Measurements from ENCODE around the gene ITGAV. TPM values are rescaled to one million over a fixed set of nuclear protein-coding genes. Genes with fewer than 3 reads are reported as not detected.

ITGAV gene
- total and polyA plus RNA-seq, 2 donors (not counting 3 experiments of a cell fraction or from before 2014, with no cell fraction given) = 61.8 to 131 TPM

GRCh38 chr2:186718903-186719302 is 129.0 kb downstream of the ITGAV start:
- ChIA-PET CTCF (interaction anchor here (0.6 kb wide), 1 partner anchor 47 kb away, joined by 4 read pairs; no protein-coding TSS in a partner anchor), POLR2A (no interaction called here)
- Histone ChIP-seq H3K4me2 (ENCODE audit: insufficient read depth, low read length) (no peak overlapping the region), H3K9me1 (replicated peaks; ENCODE audit: control insufficient read depth, extremely low read depth, insufficient read depth, low read length) (no peaks in the 10 kb centered on the region), H3K27ac (ENCODE audit: insufficient read depth, low read depth, low read length) (no peak overlapping the region), H4K20me1 (replicated peaks; ENCODE audit: control insufficient read depth, extremely low read depth, insufficient read depth, low read length) (no peaks in the 10 kb centered on the region), H3K9me3 (replicated peaks; ENCODE audit: control insufficient read depth, insufficient read depth, low read length) (no peaks in the 10 kb centered on the region), H3K79me2 (ENCODE audit: control insufficient read depth, insufficient read depth, low read length) (no peaks in the 10 kb centered on the region), H3K36me3 (ENCODE audit: control insufficient read depth in 2 of 2, extremely low read depth in 1 of 2, insufficient read depth in 2 of 2, low read length in 2 of 2) (no peaks in the 10 kb centered on the region), H3K4me1 (ENCODE audit: control insufficient read depth, extremely low read depth, insufficient read depth, low read length) (no peaks in the 10 kb centered on the region), H2AFZ (ENCODE audit: low read depth, low read length) (no peak overlapping the region), H3K4me3 (replicated peaks in 1 of 3; ENCODE audit: insufficient read depth in 1 of 3, low read depth in 1 of 3, low read length in 3 of 3) (no peak overlapping the region), H3K9ac (replicated peaks; ENCODE audit: extremely low read depth, insufficient read depth, low read length) (no peak overlapping the region), H3K27me3 (ENCODE audit: control insufficient read depth in 2 of 2, insufficient read depth in 2 of 2, low read length in 2 of 2) (no peaks in the 10 kb centered on the region)
- dilution Hi-C loops (cut with MboI; ENCODE audit: extremely low pct_ligation_motif_present, low sequenced_read_pairs) = no loop called here
- intact Hi-C loops (cut with micrococcal nuclease) = no loop called here
- DNase-seq (ENCODE audit: low read depth, low spot score) (no peak), FAIRE-seq (no peak)
- no peak for TF ChIP-seq POLR2A (IDR thresholded peaks at IDR 0.05; ENCODE audit: low read depth, low read length)
- TF ChIP-seq MAX (IDR thresholded peaks at IDR 0.05; ENCODE audit: insufficient read depth, insufficient read length) = no peak
- TF ChIP-seq EZH2 (IDR thresholded peaks at IDR 0.05; ENCODE audit: borderline replicate concordance, low read depth, low read length, severe bottlenecking) = no peak
- no peak for TF ChIP-seq CTCF (IDR thresholded peaks at IDR 0.05; ENCODE audit: extremely low read depth in 1 of 2, insufficient read depth in 1 of 2, low read depth in 1 of 2, low read length in 2 of 2)
- no peak for TF ChIP-seq MYC (IDR thresholded peaks at IDR 0.05; ENCODE audit: low read depth, low read length)
- TF ChIP-seq POLR2AphosphoS5 (IDR thresholded peaks at IDR 0.05; ENCODE audit: insufficient read depth, low read depth, low read length) = no peak
- TF ChIP-seq GATA2 (IDR thresholded peaks at IDR 0.05; ENCODE audit: insufficient read depth, insufficient read length, low read depth, low read length) = no peak
- TF ChIP-seq FOS (IDR thresholded peaks at IDR 0.05; ENCODE audit: borderline replicate concordance, insufficient read depth, low read length) = no peak
- no TSS peak for BruUV-seq (replicated peaks)
